Stimulated activated naive CD8-positive, alpha-beta T cell treated with anti-CD3 and anti-CD28 coated beads, Interleukin-15, amount 100 ng/mL, for 72 hours (primary cell): ENCODE data around the gene RPUSD1.

ENCODE experiments used
- ATAC-seq: fragments of 150-1000 bp; cut with Tn5 transposase; 2 replicates; pipeline ENCODE4 v1.10.0; 2021; ENCODE audit warnings: mild to moderate bottlenecking, moderate library complexity
- DNase-seq, 2 donors: peaks; one replicate each; pipeline ENCODE4 v3.0.0; 2021 to 2022
- H3K27ac Mint-ChIP-seq, 2 donors: one replicate each; pipeline ENCODE4 v1.8.0; 2022; ENCODE audit warnings: mild to moderate bottlenecking in 2 of 2, mixed read lengths in 2 of 2, moderate library complexity in 2 of 2
- H3K27me3 Mint-ChIP-seq: one replicate; pipeline ENCODE4 v1.8.0; 2022; ENCODE audit warnings: mixed read lengths
- H3K4me1 Mint-ChIP-seq: one replicate; pipeline ENCODE4 v1.8.0; 2022; ENCODE audit warnings: mild to moderate bottlenecking, mixed read lengths
- H3K4me3 Mint-ChIP-seq, 2 donors: one replicate each; pipeline ENCODE4 v1.8.0; 2022; ENCODE audit warnings: mild to moderate bottlenecking in 2 of 2, mixed read lengths in 2 of 2, moderate library complexity in 1 of 2
- H3K9me3 Mint-ChIP-seq, 2 donors: one replicate each; pipeline ENCODE4 v1.8.0; 2022; ENCODE audit warnings: mixed read lengths in 2 of 2

The RPUSD1 gene

DNA sequence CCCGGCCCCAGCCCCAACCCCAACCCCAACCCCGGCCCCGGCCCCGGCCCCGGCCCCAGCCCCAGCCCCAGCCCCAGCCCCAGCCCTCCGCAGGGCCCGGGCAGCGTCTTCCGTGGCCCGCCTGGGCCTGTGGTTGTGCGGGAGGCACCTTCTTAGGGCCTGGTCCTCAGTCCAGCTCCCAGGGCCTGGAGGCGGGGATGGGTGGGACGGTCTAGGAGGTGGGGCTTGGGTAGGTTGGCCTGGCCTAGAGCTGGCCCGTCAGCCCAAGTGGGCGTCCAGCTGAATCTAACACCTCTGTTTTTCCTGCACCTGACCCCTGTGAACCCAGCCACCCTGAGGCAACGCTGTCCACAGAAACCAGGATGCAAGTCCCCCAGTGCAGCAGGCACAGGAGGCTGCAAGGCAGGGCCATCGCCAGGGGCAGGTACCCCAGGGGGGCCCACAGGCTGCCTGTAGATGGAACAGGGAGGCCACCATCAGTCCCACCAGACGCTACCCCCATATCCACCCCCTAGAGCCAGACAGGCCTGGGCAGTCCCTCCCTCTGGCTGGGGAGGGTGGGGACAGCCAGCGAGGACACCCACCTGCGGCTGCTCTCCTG, 18.9 kb downstream of the RPUSD1 start:
- Mint-ChIP-seq H3K27ac (no peak overlapping the region), H3K9me3 (no peaks in the 10 kb centered on the region), H3K4me1 (no peaks in the 10 kb centered on the region), H3K4me3 (no peak overlapping the region), H3K27me3 (no peaks in the 10 kb centered on the region)
- peak; percentile 41 for ATAC-seq
- no peak for DNase-seq

DNA sequence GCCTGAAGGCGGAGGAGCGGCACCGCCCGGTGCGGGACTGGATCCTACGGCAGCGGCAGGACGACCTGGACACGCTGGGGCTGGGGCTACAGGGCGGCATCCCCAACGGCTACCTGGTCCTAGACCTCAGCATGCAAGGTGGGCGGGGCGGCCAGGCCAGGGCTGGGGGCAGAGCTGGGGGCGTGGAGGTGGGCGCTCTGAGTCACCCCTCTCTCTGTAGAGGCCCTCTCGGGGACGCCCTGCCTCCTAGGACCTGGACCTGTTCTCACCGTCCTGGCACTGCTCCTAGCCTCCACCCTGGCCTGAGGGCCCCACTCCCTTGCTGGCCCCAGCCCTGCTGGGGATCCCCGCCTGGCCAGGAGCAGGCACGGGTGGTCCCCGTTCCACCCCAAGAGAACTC, 19.8 kb downstream of the RPUSD1 start:
- no peaks in the 10 kb centered on the region for H3K27me3 Mint-ChIP-seq
- peak; percentile 24 for ATAC-seq
- H3K27ac Mint-ChIP-seq: no peak overlapping the region
- no peak for DNase-seq
- no peaks in the 10 kb centered on the region for H3K9me3 Mint-ChIP-seq
- H3K4me1 Mint-ChIP-seq: no peaks in the 10 kb centered on the region
- no peak overlapping the region for H3K4me3 Mint-ChIP-seq

DNA sequence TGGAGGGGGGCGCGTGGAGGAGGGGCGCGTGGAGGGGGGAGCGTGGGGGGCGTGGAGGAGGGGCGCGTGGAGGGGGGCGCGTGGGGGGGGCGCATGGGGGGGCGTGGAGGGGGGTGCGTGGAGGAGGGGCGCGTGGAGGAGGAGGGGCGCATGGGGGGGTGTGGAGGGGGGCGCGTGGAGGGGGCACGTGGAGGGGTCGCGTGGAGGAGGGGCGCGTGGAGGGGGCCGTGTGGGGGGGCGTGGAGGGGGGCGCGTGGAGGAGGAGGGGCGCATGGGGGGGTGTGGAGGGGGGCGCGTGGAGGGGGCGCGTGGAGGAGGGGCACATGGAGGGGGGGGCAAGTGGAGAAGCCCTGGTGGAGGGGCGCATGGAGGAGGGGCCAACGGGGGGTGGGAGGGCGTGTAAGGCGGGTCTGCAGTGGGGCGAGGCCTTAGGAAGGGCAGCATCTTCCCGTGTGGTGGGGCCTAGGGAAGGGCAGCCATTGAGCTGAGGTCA, 20.4 kb downstream of the RPUSD1 start:
- Mint-ChIP-seq H3K4me1 (no peaks in the 10 kb centered on the region), H3K9me3 (no peaks in the 10 kb centered on the region), H3K27ac (no peak overlapping the region), H3K4me3 (no peak overlapping the region), H3K27me3 (no peaks in the 10 kb centered on the region)
- DNase-seq (no peak), ATAC-seq (no peak)

DNA sequence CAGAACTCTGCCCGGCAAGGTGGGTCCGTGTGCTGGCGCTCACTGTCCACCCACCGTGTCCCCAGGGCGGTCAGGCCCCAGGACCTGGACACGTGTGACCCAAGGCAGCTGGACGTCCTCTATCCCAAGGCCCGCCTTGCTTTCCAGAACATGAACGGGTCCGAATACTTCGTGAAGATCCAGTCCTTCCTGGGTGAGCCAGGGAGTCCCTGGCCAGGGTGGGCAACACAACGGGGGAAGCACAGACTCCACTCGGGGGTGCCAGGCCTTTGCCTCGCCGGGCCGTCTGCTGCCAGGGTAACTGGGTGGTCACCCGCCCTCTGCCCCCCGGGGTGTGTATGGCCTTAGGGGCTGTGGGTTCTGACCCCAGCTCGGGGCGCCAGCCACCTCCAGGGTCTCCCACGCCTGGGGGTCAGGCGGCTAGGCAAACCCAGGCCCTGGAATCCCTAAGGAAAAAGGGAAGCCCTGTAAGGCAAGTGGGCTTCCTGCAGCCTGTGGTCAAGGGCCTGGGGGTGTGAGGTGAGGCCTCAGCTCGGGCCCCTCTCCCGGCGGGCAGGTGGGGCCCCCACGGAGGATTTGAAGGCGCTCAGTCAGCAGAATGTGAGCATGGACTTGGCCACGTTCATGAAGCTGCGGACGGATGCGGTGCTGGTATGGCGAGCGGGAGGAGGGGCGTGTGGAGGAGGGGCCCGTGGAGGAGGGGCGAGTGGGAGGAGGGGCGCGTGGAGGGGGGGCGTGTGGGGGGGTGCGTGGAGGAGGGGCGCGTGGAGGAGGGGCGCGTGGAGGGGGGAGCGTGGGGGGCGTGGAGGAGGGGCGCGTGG, 21.2 kb downstream of the RPUSD1 start:
- DNase-seq (no peak), ATAC-seq (no peak)
- Mint-ChIP-seq H3K4me1 (no peaks in the 10 kb centered on the region), H3K27ac (no peak overlapping the region), H3K4me3 (no peak overlapping the region), H3K9me3 (no peaks in the 10 kb centered on the region), H3K27me3 (no peaks in the 10 kb centered on the region)

DNA sequence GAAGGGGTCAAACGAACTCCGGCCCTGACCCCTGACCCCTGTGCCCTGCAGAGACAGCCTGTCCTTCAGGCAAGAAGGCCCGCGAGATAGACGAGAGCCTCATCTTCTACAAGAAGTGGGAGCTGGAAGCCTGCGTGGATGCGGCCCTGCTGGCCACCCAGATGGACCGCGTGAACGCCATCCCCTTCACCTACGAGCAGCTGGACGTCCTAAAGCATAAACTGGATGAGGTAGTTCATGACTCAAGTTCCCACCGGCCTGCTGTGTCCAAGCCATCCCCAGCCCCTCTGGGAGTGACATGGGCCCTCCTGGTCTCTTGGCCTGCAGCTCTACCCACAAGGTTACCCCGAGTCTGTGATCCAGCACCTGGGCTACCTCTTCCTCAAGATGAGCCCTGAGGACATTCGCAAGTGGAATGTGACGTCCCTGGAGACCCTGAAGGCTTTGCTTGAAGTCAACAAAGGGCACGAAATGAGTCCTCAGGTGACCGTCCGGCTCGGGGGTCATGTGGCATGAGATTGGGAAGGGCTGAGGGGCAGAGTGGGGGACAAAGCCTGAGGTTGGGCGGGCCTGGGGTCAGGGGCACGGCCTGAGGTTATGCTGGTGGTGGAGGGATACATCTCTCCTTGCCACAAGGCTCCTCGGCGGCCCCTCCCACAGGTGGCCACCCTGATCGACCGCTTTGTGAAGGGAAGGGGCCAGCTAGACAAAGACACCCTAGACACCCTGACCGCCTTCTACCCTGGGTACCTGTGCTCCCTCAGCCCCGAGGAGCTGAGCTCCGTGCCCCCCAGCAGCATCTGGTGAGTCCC, 22.0 kb downstream of the RPUSD1 start:
- Mint-ChIP-seq H3K27me3 (no peaks in the 10 kb centered on the region), H3K4me3 (no peak overlapping the region), H3K27ac (no peak overlapping the region), H3K9me3 (no peaks in the 10 kb centered on the region), H3K4me1 (no peaks in the 10 kb centered on the region)
- ATAC-seq (no peak), DNase-seq (no peak)

DNA sequence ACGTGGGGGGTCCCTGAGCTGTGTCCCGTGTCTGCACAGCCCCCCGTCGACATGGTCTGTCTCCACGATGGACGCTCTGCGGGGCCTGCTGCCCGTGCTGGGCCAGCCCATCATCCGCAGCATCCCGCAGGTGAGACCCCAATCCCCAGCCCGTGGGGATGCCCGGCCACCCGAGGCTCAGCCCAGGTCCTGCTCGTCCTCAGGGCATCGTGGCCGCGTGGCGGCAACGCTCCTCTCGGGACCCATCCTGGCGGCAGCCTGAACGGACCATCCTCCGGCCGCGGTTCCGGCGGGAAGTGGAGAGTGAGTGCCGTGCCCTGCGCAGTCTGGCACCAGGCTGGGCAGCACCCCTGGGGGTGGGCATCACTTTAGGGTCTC, 22.7 kb downstream of the RPUSD1 start:
- ATAC-seq (no peak), DNase-seq (no peak)
- H3K4me1 Mint-ChIP-seq: no peaks in the 10 kb centered on the region
- H3K27ac Mint-ChIP-seq: no peak overlapping the region
- no peaks in the 10 kb centered on the region for H3K27me3 Mint-ChIP-seq
- no peak overlapping the region for H3K4me3 Mint-ChIP-seq
- H3K9me3 Mint-ChIP-seq: no peaks in the 10 kb centered on the region

DNA sequence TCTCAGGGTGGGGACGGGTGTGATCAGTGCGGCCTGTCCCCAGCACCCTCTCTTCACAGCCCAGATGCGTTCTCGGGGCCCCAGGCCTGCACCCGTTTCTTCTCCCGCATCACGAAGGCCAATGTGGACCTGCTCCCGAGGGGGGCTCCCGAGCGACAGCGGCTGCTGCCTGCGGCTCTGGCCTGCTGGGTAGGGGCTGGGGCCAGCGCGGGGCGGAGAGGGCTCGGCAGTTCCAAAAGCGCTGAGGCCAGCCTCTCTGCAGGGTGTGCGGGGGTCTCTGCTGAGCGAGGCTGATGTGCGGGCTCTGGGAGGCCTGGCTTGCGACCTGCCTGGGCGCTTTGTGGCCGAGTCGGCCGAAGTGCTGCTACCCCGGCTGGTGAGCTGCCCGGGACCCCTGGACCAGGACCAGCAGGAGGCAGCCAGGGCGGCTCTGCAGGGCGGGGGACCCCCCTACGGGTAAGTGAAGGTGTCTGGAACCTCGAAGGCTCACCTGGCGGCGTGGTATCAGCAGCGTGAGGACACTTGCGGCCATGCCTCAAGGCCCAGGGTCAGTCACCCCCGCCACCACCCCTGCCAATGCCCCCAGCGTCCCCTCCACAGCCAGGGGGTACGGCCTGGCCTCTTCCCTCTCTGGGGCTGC, 23.2 kb downstream of the RPUSD1 start:
- no peaks in the 10 kb centered on the region for H3K4me1 Mint-ChIP-seq

DNA sequence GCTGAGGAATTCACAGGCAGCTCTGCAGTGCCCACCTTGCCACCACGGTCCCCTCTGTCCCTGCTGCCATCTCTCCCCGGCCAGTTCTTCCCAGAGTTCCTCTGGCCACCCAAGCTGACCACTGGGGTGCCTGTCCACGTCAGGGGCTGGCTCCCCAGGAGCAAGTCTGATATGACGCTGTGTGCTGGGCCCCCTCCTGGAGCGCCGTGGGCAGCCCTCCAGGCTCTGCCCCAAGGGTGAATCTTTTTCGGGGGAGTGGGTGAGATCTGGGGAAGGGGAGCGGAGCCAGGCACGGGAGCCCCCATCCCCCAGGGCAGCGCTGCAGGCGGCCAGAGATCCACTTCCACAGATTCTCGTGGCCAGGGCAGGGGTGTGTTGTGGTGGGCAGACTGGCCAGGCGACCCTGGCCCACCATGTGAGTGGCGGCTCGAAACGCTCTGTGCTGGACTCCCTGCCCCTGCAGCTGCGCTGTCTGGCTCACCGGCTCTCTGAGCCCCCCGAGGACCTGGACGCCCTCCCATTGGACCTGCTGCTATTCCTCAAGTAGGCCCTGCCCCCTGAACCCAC, 23.9 kb downstream of the RPUSD1 start:
- H3K4me3 Mint-ChIP-seq: no peak overlapping the region
- no peak for DNase-seq
- no peaks in the 10 kb centered on the region for H3K9me3 Mint-ChIP-seq
- no peak overlapping the region for H3K27ac Mint-ChIP-seq
- H3K4me1 Mint-ChIP-seq: no peaks in the 10 kb centered on the region
- ATAC-seq: no peak
- no peaks in the 10 kb centered on the region for H3K27me3 Mint-ChIP-seq

More for the DNA sequence above, 23.2 kb downstream of the RPUSD1 start:
- DNase-seq: no peak
- Mint-ChIP-seq H3K27me3 (no peaks in the 10 kb centered on the region), H3K9me3 (no peaks in the 10 kb centered on the region), H3K4me3 (no peak overlapping the region), H3K27ac (no peak overlapping the region)
- no peak for ATAC-seq

DNA sequence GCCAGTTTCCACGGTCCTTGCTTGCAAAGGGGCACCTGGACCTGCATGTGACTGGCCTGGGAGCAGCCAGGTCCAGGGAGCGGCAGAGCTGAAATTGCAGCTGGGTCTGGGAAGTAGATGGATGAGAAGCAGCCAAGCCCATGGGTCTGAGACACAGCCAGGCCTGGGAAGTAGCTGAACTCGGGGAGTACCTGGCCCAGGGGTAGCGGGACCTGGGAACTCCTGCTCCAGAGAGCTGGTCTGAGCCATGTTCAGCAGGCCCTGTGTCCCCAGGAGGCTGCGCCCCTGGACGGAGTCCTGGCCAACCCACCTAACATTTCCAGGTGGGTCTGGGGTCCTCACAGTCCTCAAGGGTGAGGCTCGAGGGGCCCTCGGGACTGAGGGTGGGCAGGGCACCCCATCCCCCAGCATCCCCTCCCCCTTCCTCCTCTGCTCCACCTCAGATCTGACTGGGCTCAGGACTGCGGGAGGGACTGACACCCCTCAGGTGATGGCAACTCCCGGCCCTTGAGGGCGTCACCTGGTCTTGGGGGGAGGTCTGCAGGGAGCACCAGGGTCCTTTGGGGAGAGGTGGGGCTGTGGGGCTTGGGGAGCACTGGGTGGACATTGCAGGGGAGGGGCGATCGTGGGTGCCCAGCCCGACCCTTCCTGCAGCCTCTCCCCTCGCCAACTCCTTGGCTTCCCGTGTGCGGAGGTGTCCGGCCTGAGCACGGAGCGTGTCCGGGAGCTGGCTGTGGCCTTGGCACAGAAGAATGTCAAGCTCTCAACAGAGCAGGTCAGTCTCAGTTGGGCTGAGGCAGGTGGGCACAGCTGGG, 24.6 kb downstream of the RPUSD1 start:
- no peaks in the 10 kb centered on the region for H3K27me3 Mint-ChIP-seq
- DNase-seq: no peak
- ATAC-seq: no peak
- no peaks in the 10 kb centered on the region for H3K4me1 Mint-ChIP-seq
- H3K9me3 Mint-ChIP-seq: no peaks in the 10 kb centered on the region
- no peak overlapping the region for H3K4me3 Mint-ChIP-seq
- no peak overlapping the region for H3K27ac Mint-ChIP-seq

DNA sequence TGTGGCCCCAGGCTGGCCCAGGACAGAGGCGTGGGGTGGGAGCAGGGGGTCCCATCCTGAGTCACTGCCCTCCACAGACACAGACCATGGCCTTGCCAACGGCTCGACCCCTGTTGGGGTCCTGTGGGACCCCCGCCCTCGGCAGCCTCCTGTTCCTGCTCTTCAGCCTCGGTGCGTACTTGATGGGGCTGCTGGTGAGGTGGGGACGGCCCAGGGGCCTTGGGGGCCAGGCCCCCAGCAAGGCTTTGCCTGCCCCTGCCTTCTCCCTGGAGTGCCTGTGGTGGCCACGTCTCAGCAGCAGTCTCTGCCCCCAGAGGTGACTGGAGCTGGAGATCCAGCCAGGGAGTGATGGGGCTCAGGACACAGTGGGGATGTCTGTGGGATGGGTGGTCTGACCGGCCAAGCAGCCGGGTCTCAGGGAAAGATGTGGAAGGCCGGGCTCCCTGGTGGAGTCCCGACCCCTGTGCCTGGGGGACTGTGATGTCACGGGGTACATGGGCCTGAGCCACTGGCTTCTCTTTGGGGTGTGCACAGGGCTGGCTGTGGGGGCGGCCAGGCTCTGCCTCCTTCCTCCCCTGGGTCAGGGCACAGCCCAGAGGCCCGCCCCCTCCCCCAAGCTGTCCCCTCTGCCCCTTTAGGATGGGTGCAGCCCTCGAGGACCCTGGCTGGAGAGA, 25.4 kb downstream of the RPUSD1 start:
- no peak for ATAC-seq
- H3K9me3 Mint-ChIP-seq: no peaks in the 10 kb centered on the region

DNA sequence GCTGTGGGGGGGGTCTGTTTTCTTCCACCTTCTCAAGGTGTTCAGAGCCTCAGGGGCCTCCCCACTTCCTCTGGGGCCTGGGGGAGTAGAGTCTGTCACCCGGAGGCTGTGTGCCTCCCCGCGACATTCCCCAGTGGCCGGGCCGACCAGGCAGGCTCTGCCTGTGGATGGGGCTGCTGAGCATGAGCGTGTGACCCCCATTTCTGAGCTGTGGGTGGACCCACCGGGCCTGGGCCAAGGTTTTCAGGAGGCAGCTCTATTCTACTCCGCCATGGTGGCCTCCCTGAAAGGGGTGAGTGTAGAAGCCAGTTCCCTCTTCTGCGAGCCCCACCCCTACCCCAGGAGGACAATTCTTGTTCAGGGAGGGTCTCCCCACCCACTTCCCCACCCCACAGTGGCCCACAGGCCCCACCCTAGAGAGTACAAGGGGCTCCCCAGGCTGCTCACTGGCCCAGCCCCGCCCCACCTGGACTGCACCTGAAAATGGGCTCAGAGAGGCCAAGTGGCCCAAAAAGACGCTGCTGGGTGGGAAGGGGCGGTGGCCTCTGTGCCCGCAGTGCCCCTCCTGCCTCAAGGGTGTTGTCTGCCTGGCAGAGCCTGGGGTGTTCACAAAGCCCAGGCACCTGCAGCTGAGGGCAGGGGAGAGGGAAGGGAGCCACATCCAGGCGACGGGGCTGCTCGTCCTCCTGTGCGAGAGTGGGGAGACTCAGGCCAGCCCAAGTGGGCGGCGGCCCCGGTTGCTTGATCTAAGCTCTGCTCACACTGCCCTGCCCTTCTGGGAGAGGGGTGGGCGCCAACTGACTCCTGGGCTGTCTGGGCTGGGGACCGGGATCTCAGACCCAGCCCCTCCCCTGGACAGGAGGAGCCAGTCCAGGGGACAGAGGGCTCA, 26.3 kb downstream of the RPUSD1 start:
- DNase-seq: no peak
- no peak overlapping the region for H3K4me3 Mint-ChIP-seq
- ATAC-seq: no peak
- no peaks in the 10 kb centered on the region for H3K9me3 Mint-ChIP-seq
- no peak overlapping the region for H3K27ac Mint-ChIP-seq
- peaks cover 6% of the 10 kb centered on the region for H3K4me1 Mint-ChIP-seq
- H3K27me3 Mint-ChIP-seq: peaks cover 13% of the 10 kb centered on the region

More for the DNA sequence above, 25.4 kb downstream of the RPUSD1 start:
- Mint-ChIP-seq H3K4me3 (no peak overlapping the region), H3K4me1 (peaks cover 1% of the 10 kb centered on the region), H3K27ac (no peak overlapping the region), H3K27me3 (peaks cover 4% of the 10 kb centered on the region)
- DNase-seq: no peak

DNA sequence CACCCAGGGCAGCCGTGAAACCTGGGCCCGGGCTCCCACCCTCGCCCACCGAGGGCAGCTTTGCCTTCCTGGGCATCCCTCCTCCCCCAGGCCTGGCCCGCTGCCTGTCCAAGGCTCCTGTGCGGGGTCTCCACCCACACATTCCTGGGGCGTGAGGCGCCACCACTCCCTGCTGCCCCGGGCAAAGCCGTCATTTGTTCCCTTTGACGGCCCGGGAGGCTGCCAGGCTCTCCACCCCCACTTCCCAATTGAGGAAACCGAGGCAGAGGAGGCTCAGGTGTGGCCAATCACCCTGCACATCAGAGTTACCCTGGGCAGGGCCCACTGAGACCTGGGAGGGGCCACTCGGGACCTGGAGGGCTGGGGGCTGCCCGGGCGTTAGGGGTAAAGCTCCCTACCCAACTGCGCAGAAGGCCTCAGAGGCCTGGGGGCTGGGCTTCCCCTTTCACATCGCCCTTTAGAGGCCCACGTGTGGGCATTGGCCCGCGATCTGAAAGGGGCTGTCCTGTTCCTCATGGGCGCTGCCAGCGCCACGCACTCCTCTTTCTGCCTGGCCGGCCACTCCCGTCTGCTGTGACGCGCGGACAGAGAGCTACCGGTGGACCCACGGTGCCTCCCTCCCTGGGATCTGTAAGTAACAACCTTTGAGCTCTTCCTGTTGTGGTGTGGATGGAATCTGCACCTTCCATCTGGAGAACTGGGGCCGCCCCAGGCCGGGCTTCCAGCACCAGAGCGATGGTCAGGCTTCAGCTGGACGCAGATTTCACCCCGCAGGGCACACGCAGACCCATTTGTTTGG, 27.4 kb downstream of the RPUSD1 start, which contains the start of gene MSLN:
MSLN (plus strand) TSS at position 190 of the 799 bp plus-strand sequence. CDS start 1,947 bp downstream, outside the sequence.
- ATAC-seq (no peak), DNase-seq (no peak)
- Mint-ChIP-seq H3K27me3 (peaks cover 20% of the 10 kb centered on the region), H3K27ac (no peak within 1 kb of the TSS), H3K4me3 (no peak within 1 kb of the TSS), H3K4me1 (peaks cover 6% of the 10 kb centered on the region), H3K9me3 (no peaks in the 10 kb centered on the region)

DNA sequence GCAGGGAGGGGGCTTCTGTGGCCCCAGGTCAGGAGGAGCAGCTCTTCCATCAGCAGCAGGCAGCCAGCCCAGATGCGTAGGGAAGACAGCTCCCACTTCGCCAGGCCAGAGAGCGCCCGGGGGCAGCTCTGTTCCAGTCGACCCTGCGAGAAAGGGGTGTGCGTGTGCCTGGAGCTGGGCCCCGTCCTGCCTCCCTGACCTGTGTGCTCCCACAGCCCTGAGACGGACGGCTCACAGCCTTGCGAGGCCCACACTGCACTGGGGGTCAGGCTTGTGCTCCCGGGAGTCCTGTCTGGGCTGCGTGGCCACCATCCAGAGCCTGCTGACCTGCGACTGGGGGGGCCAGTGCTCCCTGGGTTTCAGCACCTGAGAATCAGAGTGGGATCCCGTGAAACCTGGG, 28.1 kb downstream of the RPUSD1 start:
- no peak overlapping the region for H3K4me3 Mint-ChIP-seq
- DNase-seq (no peak), ATAC-seq (no peak)
- no peak overlapping the region for H3K27ac Mint-ChIP-seq
- peaks cover 20% of the 10 kb centered on the region for H3K27me3 Mint-ChIP-seq
- peaks cover 6% of the 10 kb centered on the region for H3K4me1 Mint-ChIP-seq
- H3K9me3 Mint-ChIP-seq: no peaks in the 10 kb centered on the region
